Measurements from ENCODE around the gene THEM5.

The THEM5 gene

DNA sequence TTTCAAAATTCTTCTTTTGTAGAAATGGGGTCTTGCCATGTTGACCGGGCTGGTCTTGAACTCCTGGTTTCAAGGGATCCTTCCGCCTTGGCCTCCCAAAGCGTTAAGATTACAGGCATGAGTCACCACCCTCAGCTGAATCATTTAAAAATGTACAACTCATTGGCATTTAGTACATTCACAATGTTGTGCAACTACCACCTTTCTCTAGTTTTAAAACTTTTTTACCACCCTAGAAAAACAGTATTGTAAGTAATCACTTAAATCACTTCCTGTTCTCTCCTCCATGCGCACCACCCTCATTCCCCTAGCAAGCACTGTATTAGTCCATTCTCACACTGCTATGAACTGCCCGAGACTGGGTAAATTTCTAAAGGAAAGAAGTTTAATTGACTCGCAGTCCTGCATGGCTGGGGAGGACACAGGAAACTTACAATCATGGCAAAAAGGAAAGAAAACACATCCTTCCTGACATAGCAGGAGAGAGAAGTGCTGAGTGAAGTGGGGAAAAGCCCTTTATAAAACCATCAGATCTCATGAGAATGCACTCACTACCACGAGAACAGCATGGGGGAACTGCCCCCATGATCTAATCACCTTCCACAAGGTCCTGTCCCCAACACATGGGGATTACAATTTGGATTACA, 14.4 kb upstream of the THEM5 start:
- no peak for DNase-seq (ENCODE audit: low spot score)

- DNase-seq (ENCODE audit: low spot score) = no peak
These were observed 13.8 kb upstream of the THEM5 start for GRCh38 chr1:151867321-151867720.

DNA sequence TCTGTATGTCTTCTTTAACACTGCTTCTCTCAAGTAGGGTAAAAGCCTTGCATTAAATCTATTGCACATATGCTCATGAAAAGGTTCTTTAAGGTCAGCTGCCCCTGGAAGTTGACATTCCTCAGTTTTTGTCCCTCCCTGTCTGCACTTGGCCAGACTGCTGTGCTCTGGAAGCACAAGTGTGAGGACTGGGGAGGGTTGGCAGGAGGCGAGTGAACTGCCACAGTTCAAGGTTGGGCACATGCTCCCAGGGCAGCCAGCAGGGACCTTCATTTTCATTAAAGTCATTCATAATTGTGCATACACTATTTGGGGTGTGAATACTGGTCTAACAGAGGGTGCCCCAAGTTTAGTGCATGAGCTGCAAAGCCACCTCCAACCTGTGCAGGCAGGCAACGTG, 10.9 kb upstream of the THEM5 start:
- no peak for DNase-seq (ENCODE audit: low spot score)

DNA sequence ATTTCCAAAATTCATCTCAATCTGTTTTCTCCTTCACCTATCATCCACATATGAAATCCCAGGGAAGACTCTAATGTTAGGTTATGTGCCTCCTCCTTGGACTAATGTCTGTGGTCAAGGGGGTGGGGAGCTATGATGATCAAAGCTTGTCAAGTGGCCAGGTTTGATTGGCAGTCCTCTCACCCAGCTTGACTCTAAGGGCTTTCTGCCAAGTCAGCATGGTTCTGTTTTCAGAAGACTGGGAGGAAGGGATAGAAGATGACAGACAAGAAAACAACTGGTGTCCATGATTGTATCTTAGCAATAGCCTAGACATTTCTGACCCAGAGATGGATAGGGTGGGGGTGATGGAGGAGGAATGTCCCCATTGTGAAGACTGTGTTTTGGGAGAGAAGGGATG, 9.1 kb upstream of the THEM5 start:
- DNase-seq (ENCODE audit: low spot score) = no peak

- DNase-seq (ENCODE audit: low spot score) = no peak
These were observed 7.1 kb upstream of the THEM5 start for GRCh38 chr1:151860504-151861187.

DNA sequence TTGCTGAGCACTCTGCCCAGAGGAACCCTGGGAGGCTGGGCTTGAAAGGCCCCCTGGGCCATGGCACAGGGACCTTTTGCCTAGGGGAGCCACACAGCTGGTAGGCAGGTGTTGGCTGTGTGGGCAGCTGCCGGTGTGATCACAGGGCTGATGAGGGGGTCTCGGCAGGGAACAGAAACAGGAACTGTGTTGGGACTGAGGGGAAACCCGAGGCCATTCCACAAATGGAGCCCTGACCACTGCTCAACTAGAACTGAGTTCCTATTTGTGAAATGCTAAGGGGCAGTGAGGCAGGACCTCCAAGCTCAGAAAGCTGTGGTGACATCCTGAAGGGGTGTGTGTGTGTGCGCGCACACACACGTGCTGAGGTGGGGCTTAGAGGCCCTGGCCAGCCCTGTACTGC, 6.4 kb upstream of the THEM5 start:
- DNase-seq (ENCODE audit: low spot score) = no peak

DNA sequence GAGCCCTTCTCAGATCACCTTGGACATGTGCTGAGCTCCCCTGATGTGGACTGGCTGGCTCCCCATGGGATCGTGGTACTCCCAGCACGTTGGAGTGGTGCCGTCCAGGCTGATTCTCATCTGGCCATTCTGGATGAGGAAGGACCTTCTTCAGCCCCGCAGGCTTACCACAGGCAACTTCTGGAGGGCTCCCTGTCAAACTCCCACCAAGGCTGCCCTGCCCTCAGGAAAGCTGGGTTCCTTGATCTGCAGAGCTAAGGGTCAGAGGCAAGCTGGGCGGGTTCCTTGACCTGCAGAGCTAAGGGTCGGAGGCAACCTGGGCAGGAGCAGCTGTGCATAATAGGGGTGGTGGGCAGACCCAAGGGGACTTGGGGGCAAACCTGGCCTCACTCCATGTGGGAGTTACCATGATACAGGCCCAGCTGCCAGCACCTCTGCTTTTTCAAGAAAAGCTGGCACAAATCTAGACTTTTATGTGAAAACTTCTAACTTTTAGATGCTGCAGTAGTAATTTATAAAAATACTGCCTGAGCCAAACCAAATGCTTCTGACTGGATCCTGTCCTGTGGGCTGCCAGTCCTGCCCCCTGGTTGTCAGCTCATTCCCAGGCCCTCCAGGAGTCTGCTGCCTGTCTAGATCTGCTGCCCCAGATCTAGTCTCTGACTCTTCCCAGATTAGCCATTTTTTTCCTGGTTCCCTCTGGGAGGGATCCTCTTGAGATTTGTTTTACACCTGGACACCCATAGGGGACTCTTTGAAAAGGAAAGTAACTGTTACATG, 5.6 kb upstream of the THEM5 start:
- DNase-seq (ENCODE audit: low spot score) = no peak

DNA sequence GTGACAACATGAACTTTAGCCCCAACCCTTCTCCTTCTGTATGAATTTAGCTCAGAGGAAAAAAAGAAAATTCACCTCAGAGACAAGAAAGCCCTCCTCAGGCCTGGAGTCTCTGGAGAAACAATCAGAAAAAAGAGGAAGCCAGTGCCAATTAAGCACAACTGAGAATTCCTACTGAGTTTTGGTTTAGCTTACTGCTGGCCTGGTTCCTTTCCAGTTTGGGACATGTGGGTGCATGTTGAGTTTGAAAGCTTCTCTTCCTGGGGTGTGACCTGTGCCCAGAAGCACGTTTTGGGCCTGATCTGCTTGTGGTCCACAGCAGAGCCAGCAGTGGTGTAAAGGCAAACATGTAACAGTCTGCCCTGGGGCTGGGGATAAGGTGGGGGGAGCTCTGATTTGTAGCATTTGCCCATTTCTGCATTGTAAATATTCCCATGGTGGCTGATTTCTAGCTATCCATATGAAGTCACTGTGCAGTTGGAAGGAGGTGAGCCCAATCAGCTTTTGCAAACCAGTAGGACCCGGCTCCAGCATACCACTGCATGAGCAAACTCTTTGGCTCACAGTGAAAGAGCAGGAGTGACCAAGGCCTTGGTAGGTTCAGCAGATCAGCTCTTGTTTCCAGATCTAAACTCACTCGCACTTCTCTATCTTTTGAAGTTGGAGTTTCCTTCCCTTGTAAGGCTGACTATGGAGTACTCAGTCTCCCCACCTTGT, 4.7 kb upstream of the THEM5 start:
- DNase-seq (ENCODE audit: low spot score) = no peak

- no peak for DNase-seq (ENCODE audit: low spot score)
These were observed 2.4 kb upstream of the THEM5 start for GRCh38 chr1:151855933-151856332.

GRCh38 chr1:151855516-151855915, 2.0 kb upstream of the THEM5 start:
- peak; percentile 60 for DNase-seq (ENCODE audit: low spot score)

DNA sequence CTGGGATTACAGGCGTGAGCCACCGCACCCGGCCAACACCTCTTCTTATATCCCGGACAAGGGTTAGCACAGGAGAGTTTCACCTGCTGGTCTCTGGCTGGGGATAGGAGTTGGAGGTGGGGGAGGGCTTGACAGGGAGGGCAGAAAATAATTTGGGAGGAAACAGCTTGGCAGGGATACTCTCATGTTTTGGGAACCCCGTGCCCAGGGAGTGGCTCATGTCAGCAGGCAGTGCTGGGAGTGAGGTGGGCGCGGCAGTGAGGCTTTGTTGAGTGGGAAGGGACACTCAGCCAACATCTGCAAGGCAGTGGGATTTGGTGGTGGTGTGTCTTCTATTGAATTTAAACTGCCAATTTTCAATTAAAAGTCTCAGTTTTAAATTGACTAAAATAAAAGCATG, 1.1 kb upstream of the THEM5 start:
- no peak for DNase-seq (ENCODE audit: low spot score)

DNA sequence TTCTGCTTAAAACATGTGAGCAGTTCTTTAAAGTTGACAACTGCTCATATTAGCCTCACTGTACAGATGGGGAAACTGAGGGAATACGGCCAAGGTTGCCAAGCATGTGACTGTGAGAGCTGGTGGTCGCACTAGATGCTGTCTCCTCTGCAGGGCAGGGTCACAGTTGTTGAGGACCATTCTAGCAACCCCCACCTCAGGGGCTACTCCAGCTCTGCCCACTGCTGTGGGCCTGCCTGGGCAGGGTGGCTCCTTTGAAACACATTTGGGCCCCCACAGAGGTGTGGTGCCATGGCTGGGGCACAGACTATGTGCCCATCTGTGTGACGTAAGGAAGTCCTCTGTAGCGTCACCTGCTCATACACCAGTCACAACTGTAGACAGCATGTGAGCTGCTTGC, 779 bp downstream of the THEM5 start:
- no peak for DNase-seq (ENCODE audit: low spot score)

DNA sequence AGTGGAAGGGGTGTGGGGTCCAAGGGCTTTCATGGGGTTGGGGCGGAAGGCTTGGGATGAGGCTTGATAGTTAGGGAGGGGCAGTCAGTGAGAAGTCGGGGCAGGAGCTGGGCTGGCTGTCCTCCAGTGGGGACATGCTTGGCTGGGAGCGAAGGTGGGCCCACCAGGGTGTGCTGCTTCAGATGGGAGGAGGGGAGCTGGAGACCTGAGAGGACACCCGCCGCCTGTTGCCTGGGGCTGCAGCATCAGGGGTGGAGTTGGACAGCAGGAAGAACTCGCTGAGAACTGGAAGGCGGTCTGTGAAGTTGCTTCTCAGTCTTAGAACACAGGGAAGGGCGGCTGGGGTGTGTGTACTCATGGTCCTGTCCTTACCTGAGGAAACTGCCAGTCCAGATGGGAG, 1.6 kb downstream of the THEM5 start:
- DNase-seq (ENCODE audit: low spot score) = no peak

- DNase-seq (ENCODE audit: low spot score) = no peak
These were observed 3.6 kb downstream of the THEM5 start for GRCh38 chr1:151849871-151850270.

GRCh38 chr1:151849126-151849525, 4.4 kb downstream of the THEM5 start:
- no peak for DNase-seq (ENCODE audit: low spot score)

DNA sequence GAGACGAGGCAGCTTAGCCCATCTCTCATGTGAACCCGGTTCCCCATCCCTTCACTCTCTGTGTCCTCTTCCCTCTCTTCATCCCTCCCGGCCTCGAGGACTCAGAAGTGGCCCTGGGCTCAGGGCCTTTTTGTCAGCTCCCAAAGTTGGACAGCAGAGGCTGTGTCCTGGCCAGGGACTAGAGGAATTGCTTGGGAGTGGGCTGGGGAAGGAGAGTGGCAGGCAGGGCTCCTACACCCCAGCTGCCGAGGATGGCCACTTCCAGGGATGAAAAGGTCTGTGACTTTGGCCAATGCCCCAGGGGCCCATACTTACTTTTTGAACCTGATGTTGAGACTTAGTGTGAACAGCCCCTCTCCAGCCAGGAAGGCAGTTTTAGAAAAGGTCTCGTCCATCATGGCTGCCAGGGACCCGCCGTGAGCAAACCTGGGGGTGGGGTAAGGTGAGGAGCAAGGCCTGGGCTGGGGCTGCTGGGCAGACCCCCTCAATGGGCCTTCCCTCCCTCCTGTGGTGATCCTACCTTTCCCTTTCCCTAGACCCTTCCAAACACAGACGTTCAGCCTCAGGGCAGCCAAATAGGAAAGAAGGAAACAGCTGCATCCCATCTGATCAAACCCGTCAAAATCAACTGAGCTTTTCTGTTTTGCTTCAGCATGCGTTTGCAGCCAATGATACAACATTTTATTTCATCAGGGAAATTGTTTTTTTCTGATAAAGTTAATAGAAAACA, 5.5 kb downstream of the THEM5 start:
- no peak for DNase-seq (ENCODE audit: low spot score)

DNA sequence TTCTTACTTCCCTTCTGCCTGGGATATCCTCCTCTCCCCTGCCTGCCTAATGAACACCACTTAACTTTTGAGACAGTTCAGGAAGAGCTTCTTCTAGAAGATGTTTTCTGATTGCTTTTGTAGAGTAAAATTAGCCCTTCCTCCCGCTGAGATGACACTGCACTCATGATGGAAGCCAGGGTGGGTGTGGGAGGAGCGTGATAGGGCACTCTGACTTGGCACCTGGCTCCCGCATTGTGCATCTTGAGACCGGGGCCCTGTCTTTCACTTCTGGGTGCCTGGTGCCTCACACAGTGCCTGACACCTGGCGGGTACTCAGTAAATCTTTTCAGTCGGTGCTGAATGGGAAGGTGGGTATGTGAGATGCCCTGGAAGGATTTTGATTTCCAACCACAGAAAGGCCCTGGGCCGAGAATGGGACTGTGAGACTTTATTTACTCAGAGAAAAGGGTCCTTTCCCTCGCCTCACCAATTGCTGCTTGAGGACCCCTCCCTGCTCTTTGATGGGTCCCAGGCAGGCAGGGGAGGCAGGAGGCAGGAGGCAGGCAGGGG, 6.8 kb downstream of the THEM5 start:
- DNase-seq (ENCODE audit: low spot score) = no peak

DNA sequence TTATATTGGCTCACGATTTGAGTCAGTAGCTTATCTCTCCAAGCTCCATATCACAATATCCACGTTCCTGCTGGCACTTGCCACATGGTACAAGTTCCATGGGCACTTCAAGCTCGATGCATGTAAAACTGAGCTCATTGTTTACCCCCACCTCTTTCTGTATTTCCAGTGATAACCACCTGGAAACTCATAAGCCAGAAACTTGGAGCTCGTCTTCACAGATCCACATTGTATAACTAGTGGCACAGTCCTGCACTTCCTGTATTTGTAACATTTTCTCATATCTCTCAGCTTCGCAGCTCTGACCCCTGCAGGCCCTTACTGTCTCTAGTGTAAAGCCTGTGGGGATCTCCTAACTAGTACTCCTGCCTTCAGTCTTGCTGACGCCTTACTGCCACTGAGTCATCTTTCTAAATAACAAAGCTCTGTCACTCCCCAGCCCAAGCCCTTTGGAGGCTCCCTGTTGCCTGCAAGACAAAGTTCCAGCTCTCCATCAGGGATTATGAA, 7.4 kb downstream of the THEM5 start:
- DNase-seq (ENCODE audit: low spot score) = no peak

DNA sequence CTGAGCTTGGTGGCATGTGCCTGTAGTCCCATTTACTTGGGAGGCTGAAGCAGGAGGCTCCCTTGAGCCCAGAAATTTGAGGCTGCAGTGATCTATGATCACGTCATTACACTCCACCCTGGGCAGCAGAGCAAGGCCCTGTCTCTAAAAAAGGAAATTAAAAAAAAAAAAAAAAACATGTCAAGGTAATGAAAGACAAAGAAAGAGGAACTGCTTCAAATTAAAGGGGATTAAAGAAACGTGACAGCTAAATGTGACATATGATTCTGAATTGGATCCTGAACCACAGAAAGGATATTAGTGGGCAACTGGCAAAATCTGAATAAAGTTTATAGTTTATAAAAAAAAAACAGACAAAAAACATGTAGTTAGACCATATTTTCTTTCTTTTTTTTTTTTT, 10.1 kb downstream of the THEM5 start:
- DNase-seq (ENCODE audit: low spot score) = no peak

GRCh38 chr1:151841141-151841540, 12.4 kb downstream of the THEM5 start:
- no peak for DNase-seq (ENCODE audit: low spot score)

GRCh38 chr1:151840421-151840820, 13.1 kb downstream of the THEM5 start:
- DNase-seq (ENCODE audit: low spot score) = no peak
